ENCODE measurements around the gene CYP11A1. TPM values are rescaled to one million over a fixed set of nuclear protein-coding genes. Genes with fewer than 3 reads are reported as not detected.

The CYP11A1 gene
- total RNA-seq, 1 donor from 2014 or later, result not detected

DNA sequence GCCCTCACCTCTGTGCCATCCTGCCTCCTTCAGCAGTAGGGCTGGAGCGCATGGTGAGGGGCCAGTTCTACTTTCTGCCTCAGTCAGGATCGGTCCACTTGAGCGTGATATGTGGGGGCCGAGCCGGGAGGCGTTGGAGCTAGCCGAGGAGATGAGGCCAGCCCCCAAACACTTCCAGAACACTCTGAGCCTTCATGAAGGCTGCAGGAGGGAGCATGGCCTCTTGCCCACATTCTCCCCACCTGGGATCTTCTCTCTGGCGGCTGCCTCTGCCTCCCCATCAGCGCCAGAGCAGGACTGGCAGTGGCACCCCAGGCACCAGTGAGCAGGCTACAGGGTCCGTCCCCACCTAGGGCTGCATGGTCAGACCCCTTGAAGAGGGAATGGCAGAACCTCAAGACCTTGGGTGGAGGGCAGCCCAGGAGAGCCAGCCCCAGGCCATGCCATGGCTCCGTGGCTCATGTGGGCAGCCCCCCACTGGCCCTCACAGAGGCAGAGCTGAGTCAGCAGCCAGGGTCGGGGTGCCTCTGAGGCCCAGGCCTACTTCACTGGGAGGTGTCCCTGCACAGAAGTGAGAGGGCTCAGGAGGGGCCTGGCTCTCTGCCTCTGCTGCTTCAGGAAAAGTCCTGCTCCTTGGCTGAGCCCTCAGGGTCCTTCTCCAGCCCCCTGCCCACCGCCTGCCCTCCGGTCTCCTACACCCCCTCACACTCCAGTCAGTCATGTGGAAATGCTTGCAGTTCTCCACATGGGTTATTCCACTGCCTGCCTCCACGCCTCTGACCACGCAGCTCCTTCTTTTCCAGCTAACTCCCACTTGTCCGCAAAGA lies 28.1 kb upstream of the CYP11A1 start:
- TF ChIP-seq, protein P1, sequence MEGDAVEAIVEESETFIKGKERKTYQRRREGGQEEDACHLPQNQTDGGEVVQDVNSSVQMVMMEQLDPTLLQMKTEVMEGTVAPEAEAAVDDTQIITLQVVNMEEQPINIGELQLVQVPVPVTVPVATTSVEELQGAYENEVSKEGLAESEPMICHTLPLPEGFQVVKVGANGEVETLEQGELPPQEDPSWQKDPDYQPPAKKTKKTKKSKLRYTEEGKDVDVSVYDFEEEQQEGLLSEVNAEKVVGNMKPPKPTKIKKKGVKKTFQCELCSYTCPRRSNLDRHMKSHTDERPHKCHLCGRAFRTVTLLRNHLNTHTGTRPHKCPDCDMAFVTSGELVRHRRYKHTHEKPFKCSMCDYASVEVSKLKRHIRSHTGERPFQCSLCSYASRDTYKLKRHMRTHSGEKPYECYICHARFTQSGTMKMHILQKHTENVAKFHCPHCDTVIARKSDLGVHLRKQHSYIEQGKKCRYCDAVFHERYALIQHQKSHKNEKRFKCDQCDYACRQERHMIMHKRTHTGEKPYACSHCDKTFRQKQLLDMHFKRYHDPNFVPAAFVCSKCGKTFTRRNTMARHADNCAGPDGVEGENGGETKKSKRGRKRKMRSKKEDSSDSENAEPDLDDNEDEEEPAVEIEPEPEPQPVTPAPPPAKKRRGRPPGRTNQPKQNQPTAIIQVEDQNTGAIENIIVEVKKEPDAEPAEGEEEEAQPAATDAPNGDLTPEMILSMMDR (IDR thresholded peaks at IDR 0.05; ENCODE audit: insufficient read depth, low read length, severe bottlenecking), result no peak
- Histone ChIP-seq H3K27me3 (ENCODE audit: control insufficient read depth, insufficient read depth, low read length) (no peaks in the 10 kb centered on the region), H3K36me3 (ENCODE audit: control insufficient read depth, insufficient read depth, low read length) (no peaks in the 10 kb centered on the region), H3K4me3 (ENCODE audit: low read depth, low read length) (no peak overlapping the region)
- DNase-seq (ENCODE audit: low read depth), result no peak
- FAIRE-seq, result no peak

DNA sequence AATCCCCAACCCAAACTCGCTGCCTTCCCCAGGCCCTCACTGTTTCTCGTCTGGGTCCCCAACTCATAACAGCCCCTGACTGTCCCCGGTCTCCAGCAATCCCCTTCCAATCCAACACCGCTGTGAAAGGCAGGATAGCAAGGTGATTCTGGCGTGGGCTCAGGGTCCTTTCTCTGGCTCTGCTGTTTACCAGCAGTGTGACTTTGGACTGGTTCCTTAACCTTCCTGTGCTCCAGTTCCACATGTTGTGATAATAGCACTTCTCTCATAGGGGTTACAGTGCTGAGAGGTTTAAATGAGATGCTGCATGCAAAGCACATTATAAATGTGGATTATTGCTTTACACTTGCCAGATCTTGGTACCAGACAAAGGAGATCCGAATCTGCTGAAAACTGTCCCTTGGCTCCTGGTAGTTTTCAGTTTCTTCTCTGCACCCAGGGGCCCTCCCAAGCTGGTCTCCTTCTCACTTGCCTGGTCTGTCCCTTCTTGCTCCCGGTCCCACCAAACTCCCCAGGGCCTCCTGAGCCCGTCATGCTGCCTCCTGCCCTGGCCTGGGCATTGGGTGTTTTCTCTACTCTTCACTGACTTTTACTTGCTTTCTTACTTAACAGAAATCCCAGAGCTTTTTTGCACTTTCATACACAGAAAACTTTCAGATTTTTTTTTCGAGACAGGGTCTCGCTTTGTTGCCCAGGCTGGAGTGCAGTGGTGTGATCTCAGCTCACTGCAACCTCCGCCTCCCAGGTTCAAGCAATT lies 26.8 kb upstream of the CYP11A1 start:
- Histone ChIP-seq H3K27me3 (ENCODE audit: control insufficient read depth, insufficient read depth, low read length) (no peaks in the 10 kb centered on the region), H3K4me3 (ENCODE audit: low read depth, low read length) (no peak overlapping the region), H3K36me3 (ENCODE audit: control insufficient read depth, insufficient read depth, low read length) (no peaks in the 10 kb centered on the region)
- no peak for FAIRE-seq
- TF ChIP-seq, protein P1 (IDR thresholded peaks at IDR 0.05; ENCODE audit: insufficient read depth, low read length, severe bottlenecking), result no peak
- DNase-seq (ENCODE audit: low read depth), result no peak

DNA sequence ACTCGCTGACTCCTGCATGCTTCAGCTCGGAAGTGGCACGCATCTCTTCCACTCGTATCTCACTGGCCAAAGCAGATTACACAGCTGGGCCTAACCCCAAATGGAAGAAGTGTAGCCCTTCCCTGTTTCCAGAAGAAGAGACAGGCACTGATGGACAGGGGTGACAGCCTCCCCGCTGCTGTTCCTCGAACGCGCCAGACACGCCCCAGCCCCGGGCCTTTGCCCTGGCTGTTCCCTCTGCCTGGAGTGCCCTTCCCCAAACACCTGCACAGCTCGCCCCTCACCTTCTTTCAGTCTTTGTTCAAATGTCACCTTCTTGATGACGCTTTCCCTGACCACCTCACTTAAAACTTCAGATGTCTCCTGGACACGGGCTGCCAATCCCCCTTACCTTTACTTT lies 26.0 kb upstream of the CYP11A1 start:
- TF ChIP-seq, protein P1 (IDR thresholded peaks at IDR 0.05; ENCODE audit: insufficient read depth, low read length, severe bottlenecking), result no peak
- no peaks in the 10 kb centered on the region for H3K36me3 ChIP-seq (ENCODE audit: control insufficient read depth, insufficient read depth, low read length)
- DNase-seq (ENCODE audit: low read depth) (no peak), FAIRE-seq (no peak)
- no peak overlapping the region for H3K4me3 ChIP-seq (ENCODE audit: low read depth, low read length)
- no peaks in the 10 kb centered on the region for H3K27me3 ChIP-seq (ENCODE audit: control insufficient read depth, insufficient read depth, low read length)

DNA sequence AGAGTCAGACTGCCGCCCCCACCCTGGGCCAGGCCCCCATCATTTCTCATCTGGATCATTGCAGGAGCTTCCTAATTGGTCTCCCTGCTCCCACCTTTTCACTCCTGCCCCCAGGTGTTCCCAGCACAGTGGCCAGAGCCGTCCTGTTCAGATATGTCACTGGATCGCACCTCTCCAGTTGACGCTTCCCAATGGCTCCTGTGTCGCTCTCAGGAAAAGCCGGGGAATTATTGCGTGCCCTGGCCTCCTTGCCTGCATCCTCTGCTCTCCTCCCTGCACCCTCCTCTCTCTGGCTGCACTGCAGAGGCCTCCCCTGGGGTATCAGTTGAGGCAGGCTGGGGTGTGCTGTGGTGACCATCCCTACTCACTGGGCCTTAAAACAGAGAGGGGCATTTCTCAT lies 25.5 kb upstream of the CYP11A1 start:
- TF ChIP-seq, protein P1 (IDR thresholded peaks at IDR 0.05; ENCODE audit: insufficient read depth, low read length, severe bottlenecking), result no peak
- FAIRE-seq (no peak), DNase-seq (ENCODE audit: low read depth) (no peak)
- Histone ChIP-seq H3K27me3 (ENCODE audit: control insufficient read depth, insufficient read depth, low read length) (no peaks in the 10 kb centered on the region), H3K4me3 (ENCODE audit: low read depth, low read length) (no peak overlapping the region), H3K36me3 (ENCODE audit: control insufficient read depth, insufficient read depth, low read length) (no peaks in the 10 kb centered on the region)

DNA sequence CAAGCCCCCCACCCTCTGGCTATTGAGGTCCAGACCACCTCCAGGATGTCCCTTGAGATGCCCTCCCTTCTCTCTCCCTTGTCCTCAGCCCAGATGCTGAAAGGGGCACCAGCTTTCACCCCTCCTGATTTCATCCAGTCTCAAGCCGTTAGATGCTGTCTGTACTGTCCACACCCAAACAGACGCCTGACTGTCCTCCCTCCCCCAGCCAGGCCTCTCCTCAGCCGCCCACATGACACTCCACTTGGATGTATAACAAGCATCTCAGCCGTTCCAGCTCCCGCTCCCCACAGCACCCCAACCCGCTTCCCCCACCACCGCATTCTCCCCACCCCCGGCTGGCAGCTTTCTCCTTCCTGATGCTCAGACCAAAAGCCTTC lies 25.0 kb upstream of the CYP11A1 start:
- no peak overlapping the region for H3K4me3 ChIP-seq (ENCODE audit: low read depth, low read length)
- H3K36me3 ChIP-seq (ENCODE audit: control insufficient read depth, insufficient read depth, low read length), result no peaks in the 10 kb centered on the region
- FAIRE-seq (no peak), DNase-seq (ENCODE audit: low read depth) (no peak)
- TF ChIP-seq, protein P1 (IDR thresholded peaks at IDR 0.05; ENCODE audit: insufficient read depth, low read length, severe bottlenecking), result no peak
- H3K27me3 ChIP-seq (ENCODE audit: control insufficient read depth, insufficient read depth, low read length), result no peaks in the 10 kb centered on the region
